Subcutaneous abdominal adipose tissue (tissue), 5 donors: ENCODE data around the gene AMIGO1.

Experiments
- H3K27ac ChIP-seq: one replicate; pipeline ENCODE4 v1.7.0; 2013; ENCODE audit warnings: low read depth, mild to moderate bottlenecking, inconsistent platforms, low read length, moderate library complexity
- H3K27me3 ChIP-seq, 5 donors: one replicate each; pipeline ENCODE4 v1.7.0; 2013; ENCODE audit warnings: low read length in 5 of 5, inconsistent platforms in 1 of 5; ENCODE audit not compliant: control insufficient read depth in 5 of 5, insufficient read depth in 4 of 5
- H3K36me3 ChIP-seq, 5 donors: one replicate each; pipeline ENCODE4 v1.7.0; 2013; ENCODE audit warnings: low read length in 5 of 5; ENCODE audit not compliant: control insufficient read depth in 5 of 5, insufficient read depth in 5 of 5
- H3K4me1 ChIP-seq, 5 donors: one replicate each; pipeline ENCODE4 v1.7.0; 2013; ENCODE audit warnings: low read length in 5 of 5, mild to moderate bottlenecking in 3 of 5, moderate library complexity in 1 of 5; ENCODE audit not compliant: control insufficient read depth in 5 of 5, insufficient read depth in 5 of 5
- H3K4me3 ChIP-seq, 5 donors: one replicate each; pipeline ENCODE4 v1.7.0; 2013; ENCODE audit warnings: low read length in 5 of 5, low read depth in 1 of 5
- H3K9ac ChIP-seq, 5 donors: one replicate each; pipeline ENCODE4 v1.7.0; 2013; ENCODE audit warnings: low read length in 5 of 5, mild to moderate bottlenecking in 4 of 5, moderate library complexity in 3 of 5
- H3K9me3 ChIP-seq, 5 donors: one replicate each; pipeline ENCODE4 v1.7.0; 2013; ENCODE audit warnings: low read length in 5 of 5; ENCODE audit not compliant: control insufficient read depth in 5 of 5
- donor health status: healthy.
- donor health status: healthy.
- donor health status: healthy.
- donor health status: healthy.
- donor health status: healthy.

Gene AMIGO1

DNA sequence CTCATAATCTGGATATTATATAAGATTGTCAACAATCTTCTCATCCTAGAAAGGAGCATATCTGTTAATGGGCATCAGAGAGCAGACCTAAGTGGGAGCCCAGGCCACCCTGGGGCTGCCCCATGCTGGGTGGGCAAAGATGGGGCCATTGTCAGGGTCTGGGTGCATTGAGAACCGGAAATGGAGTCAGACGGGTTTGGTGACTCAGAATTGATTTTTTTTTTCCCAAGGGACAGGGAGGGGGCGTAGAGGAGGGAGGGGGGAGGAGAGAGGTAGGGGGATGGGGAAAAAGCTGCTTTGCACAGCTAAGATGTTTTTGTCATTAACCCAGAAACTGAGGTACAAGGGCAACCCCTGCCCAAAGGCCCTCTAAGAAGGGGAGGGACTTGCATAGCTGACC, 24.5 kb downstream of the AMIGO1 start:
- Histone ChIP-seq H3K27me3 (no peaks in the 10 kb centered on the region), H3K36me3 (peaks cover 0 to 30% (median 12%) of the 10 kb centered on the region in 5 donors), H3K9ac (no peak overlapping the region), H3K4me1 (peaks cover 3 to 19% (median 18%) of the 10 kb centered on the region in 5 donors), H3K27ac (no peak overlapping the region), H3K9me3 (no peaks in the 10 kb centered on the region), H3K4me3 (peak overlapping the region in 2 of 5 donors; percentile 77 to 86)

DNA sequence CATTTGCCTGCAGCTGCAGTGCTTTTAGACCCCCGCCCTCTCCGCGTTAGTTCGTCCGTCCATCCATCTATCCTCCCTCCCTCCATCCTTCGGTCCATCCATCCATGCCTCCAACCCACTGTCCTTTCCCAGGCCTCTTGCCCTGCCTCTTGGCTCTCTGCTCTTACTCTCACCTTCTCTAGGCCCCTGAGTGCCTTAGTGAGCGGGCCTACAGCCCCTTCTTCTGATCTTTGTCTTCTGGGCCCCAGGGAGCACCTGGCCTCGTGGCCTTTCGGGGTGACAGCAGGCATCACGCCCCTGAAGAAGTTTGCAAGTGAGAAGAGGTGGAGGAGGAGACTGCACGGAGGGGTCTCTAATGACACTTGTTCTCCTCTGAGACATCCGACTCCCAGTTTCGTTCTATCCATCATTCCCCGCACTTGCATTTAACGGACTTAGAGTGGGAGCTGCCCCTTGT, 25.0 kb downstream of the AMIGO1 start:
- Histone ChIP-seq H3K9ac (peak overlapping the region in 4 of 5 donors; percentile 8 to 61 (median 48)), H3K9me3 (no peaks in the 10 kb centered on the region), H3K4me3 (peak overlapping the region; percentile 73 to 86 (median 81)), H3K27ac (peak overlapping the region; percentile 57), H3K36me3 (peaks cover 0 to 33% (median 12%) of the 10 kb centered on the region in 5 donors), H3K4me1 (peaks cover 3 to 19% (median 18%) of the 10 kb centered on the region in 5 donors), H3K27me3 (no peaks in the 10 kb centered on the region)

DNA sequence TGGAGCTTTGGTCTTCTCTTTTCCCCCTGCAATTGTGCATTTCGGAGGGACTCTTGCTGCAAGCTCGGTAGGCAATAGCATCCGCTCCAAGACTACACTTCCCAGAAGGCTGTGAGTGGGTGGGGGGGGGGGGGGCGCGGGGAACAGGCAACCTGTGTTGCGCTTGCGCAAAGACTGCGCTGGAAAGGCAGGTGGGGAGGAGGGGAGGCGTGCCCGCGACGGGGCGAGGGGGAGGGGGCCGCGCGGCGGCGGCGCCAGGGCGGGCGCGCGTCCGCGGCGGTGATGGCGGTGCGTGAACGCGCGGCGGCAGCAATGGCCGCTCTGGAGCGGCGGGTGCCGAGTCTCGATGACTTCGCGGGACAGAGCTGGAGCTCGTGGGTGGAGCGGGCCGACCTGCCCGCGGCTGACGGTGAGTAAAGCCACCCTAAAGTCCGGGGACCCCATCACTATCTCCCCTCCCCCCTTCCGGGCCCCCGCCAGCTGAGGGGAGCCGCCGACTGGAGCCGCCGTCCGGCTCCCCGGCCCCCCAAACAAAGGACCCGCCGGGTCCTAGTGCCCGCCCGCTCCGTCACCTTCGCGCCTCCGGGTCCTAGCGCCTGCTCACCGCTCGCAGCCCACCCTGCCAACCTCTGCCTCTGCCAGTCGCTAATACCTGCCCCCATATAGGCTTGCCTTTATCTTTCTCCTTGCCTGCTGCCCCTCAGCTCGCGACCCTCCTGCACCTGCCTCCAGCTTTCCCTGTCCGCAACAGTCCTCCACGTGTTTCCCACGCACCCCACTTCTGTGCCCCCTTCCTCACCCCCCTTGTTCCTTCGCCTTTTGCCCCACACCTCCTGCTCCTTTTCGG, 25.6 kb downstream of the AMIGO1 start, which contains the start of gene ATXN7L2:
Gene ATXN7L2 (plus strand): TSS at position 234 of the 847 bp plus-strand sequence. CDS start 49 bp downstream, at position 283.
- peak within 1 kb of the TSS; percentile 8 to 63 (median 61) for H3K9ac ChIP-seq
- peak within 1 kb of the TSS; percentile 74 to 86 (median 81) for H3K4me3 ChIP-seq
- no peaks in the 10 kb centered on the region for H3K9me3 ChIP-seq
- peak within 1 kb of the TSS; percentile 57 for H3K27ac ChIP-seq
- peaks cover 3 to 19% (median 18%) of the 10 kb centered on the region in 5 donors for H3K4me1 ChIP-seq
- H3K36me3 ChIP-seq: peaks cover 0 to 28% (median 6%) of the 10 kb centered on the region in 5 donors
- no peaks in the 10 kb centered on the region for H3K27me3 ChIP-seq

DNA sequence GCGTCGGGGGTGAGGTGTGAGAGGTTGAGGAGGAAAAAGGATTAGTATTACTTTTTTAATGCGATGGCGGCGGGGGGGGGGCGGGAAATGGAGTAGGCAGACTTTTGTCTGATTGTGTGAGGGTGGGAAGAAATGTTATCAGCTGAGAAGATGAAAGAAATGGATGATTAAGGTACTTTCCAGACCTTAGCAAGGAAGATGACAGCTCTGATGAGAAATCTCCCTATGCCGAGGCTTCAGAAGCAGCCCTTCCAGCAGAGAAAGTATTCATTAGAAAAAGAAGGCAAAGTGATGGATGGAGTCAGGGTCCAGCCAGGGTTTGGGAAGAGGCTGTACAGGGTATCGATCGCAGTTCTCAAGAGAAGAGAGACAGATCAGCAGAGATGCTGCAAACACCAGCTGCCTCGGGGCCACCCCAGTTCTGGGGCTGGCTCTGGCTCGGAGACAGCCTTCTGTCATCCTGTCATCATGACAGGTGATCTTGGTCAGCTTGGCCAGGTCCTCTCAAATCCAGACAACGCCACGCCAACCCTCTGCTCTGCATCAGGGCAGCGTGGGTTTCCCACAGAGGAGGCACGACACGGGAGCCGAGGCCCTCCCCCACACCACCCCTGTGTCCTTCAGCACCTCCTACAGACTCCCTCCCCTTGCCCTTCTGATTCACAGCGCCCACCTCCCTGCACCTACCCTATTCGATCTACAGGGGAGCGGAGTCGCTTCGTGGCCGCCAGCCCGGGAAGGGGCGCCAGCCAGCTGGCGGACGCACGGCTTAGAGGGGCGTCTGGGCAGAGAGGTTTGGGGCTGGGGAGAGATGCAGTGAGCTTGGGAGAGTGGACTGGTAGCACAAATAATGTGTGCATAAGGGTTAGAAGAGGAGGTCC, 26.5 kb downstream of the AMIGO1 start:
- no peak overlapping the region for H3K27ac ChIP-seq
- H3K9ac ChIP-seq: peak overlapping the region in 3 of 5 donors; percentile 27 to 62 (median 51)

DNA sequence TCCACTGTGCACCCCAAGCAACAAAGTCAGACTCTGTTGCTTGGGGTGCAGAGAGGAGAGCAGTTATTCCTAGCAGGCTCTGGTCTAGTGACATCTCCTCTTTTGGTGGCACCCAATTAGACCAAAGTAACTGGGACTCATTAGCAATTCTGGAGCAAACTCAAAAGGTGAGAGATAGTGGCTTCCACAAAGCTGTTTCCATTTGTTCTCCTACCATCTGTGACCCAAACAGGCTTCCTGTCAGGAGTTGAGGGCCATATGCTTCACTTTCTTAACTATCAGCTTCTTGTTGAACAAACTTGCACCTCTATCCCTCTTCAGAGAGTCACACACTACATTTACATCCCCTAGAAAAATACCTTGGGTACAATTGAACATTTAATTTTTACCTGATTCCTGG, 27.3 kb downstream of the AMIGO1 start:
- H3K9ac ChIP-seq: no peak overlapping the region
- H3K27ac ChIP-seq: no peak overlapping the region
- H3K4me3 ChIP-seq: no peak overlapping the region
- H3K9me3 ChIP-seq: no peaks in the 10 kb centered on the region
- peaks cover 3 to 19% (median 18%) of the 10 kb centered on the region in 5 donors for H3K4me1 ChIP-seq
- H3K27me3 ChIP-seq: peaks cover 0 to 7% (median 0%) of the 10 kb centered on the region in 5 donors
- H3K36me3 ChIP-seq: peaks cover 0 to 14% (median 0%) of the 10 kb centered on the region in 5 donors

More for the DNA sequence above, 26.5 kb downstream of the AMIGO1 start:
- no peaks in the 10 kb centered on the region for H3K9me3 ChIP-seq
- H3K27me3 ChIP-seq: no peaks in the 10 kb centered on the region
- H3K4me3 ChIP-seq: peak overlapping the region; percentile 69 to 86 (median 74)
- peaks cover 3 to 19% (median 18%) of the 10 kb centered on the region in 5 donors for H3K4me1 ChIP-seq
- peaks cover 0 to 21% (median 0%) of the 10 kb centered on the region in 5 donors for H3K36me3 ChIP-seq

DNA sequence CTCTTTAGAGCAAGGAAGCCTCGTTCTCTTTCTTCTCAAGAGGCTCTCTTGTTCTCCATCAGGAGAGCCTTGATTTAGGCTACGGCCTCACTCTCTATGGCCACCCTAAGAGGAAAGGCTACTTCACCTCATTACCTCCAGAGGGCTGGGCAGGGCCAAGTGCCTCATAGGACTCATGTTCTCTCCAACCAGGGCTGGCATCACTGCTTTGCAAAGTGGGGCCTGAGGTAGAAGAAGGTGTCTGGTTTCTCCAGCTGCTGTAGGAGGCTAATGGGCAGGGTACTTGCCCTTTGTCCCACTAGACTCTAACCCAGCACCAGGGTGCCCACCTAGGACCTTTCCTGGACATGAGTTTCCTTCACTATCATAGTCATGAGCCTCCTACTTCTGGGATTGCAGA, 27.9 kb downstream of the AMIGO1 start:
- Histone ChIP-seq H3K9ac (no peak overlapping the region), H3K36me3 (peaks cover 0 to 12% (median 0%) of the 10 kb centered on the region in 5 donors), H3K27ac (no peak overlapping the region), H3K9me3 (no peaks in the 10 kb centered on the region), H3K4me3 (no peak overlapping the region), H3K27me3 (peaks cover 0 to 10% (median 0%) of the 10 kb centered on the region in 5 donors), H3K4me1 (peaks cover 4 to 19% (median 18%) of the 10 kb centered on the region in 5 donors)

DNA sequence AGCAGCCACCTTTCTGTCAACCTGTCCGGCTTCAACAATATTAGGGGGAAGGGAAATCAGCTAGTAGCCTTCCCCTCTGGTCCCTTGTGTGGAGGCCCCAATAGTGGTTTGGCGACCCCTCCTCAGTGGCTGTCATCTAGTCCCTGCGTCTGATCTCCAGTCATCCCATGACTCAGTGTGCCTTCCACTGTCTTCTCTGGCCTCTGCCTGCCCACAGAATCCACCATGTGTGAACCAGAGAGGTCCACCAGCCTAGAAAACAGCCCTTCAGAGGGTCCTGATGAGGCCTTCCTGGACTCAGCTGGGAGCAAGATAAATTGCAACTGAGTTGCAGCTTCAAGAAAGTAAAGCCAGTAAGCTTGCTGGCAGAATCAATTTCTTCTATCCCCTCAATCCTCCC, 29.6 kb downstream of the AMIGO1 start:
- Histone ChIP-seq H3K27me3 (peaks cover 0 to 10% (median 0%) of the 10 kb centered on the region in 5 donors), H3K4me1 (peaks cover 4 to 18% (median 17%) of the 10 kb centered on the region in 5 donors), H3K4me3 (no peak overlapping the region), H3K9ac (no peak overlapping the region), H3K9me3 (no peaks in the 10 kb centered on the region), H3K36me3 (peaks cover 0 to 7% (median 0%) of the 10 kb centered on the region in 5 donors), H3K27ac (no peak overlapping the region)

DNA sequence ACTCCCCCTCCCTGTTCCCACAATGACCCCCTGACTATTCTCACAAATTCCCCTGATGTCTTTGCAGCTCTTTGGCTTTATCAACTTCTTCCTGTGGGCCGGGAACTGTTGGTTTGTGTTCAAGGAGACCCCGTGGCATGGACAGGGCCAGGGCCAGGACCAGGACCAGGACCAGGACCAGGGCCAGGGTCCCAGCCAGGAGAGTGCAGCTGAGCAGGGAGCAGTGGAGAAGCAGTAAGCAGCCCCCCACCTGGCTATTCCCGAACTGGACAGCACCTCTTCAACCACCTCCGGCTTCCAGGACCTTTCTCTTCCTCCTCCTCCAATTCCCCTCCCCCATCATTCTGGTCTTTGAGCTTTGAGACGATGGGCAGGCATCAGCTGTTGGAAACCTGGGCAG, 30.2 kb downstream of the AMIGO1 start:
- peaks cover 0 to 10% (median 0%) of the 10 kb centered on the region in 5 donors for H3K27me3 ChIP-seq
- H3K9ac ChIP-seq: no peak overlapping the region
- H3K36me3 ChIP-seq: peaks cover 0 to 7% (median 0%) of the 10 kb centered on the region in 5 donors
- no peaks in the 10 kb centered on the region for H3K9me3 ChIP-seq
- H3K27ac ChIP-seq: no peak overlapping the region
- H3K4me3 ChIP-seq: no peak overlapping the region
- peaks cover 1 to 12% (median 11%) of the 10 kb centered on the region in 5 donors for H3K4me1 ChIP-seq

DNA sequence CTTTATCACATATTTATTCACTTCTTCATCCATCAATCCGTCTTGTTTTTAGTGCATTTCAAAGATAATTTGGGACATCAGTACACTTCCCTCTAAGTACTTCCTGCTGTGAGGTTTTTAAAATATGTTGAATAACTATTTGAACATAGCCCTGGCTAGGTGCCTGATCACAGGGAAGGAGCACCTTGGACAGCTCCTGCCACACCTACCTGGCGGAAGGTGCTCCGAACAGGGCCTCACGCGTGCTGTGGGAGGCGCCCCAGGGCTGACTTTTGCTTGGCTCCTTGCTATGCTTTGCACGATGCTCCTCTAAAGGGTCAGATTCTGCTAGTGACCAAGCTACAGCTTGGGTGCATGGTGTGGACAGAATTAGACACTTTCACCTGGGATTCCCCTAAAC, 30.7 kb downstream of the AMIGO1 start:
- Histone ChIP-seq H3K27ac (no peak overlapping the region), H3K9ac (no peak overlapping the region), H3K9me3 (no peaks in the 10 kb centered on the region), H3K4me3 (no peak overlapping the region), H3K4me1 (peaks cover 1 to 9% (median 8%) of the 10 kb centered on the region in 5 donors), H3K27me3 (peaks cover 0 to 10% (median 0%) of the 10 kb centered on the region in 5 donors), H3K36me3 (peaks cover 0 to 7% (median 0%) of the 10 kb centered on the region in 5 donors)
